Activated CD4-positive, CD25-positive, alpha-beta regulatory T cell treated with anti-CD3 and anti-CD28 coated beads, Interleukin-2, amount 50 U/mL, for 16 hours (primary cell): ENCODE data around the gene RDH13.
"Not testable (repeated sequence)": the region's sequence is repeated elsewhere in the genome, so short reads cannot be mapped to it uniquely, and the experiment has no call there.

Experiments
- DNase-seq: peaks from one replicate; pipeline ENCODE4 v3.0.0-alpha.2; 2020; ENCODE audit warnings: low read depth, low spot score

The RDH13 gene

DNA sequence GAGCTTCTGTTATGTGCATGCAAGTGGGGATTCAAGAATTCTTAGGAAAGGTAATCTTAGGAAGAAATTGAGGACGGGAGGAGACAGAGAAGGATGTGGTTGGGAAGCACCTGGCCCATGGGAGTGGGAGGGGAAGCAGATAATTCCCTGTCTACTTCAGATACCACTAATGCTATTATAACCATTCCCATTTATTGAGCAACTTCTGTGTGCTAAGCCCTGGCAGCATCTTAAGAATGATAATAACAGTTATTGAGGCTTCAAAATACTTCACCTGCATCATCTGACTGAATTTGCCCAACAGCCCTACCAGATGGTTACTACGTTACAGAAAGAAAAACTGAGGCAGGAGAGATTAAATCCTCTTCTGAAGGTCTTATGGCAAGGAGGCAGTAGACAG is 14.2 kb upstream of the RDH13 start:
- DNase-seq: no peak

DNA sequence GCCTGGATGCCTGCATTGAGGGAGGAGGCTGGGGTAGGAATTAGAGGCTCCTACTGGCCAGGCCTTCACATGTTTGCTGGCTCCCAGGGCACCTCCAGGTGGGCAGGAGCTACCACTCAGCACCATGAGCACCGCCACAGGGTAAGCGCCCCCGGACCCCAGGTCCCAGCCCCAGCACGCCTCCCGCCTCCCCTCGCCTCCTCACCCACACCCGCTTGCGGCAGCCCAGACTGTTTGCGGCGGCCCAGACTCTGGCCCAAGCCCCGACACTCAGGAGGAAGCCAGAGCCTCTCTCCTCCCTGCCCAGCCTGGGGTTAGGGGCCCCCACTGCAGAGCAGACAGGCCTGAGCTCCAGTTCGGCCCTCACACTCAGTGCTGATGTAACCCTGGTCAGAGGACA is 13.4 kb upstream of the RDH13 start:
- no peak for DNase-seq

DNA sequence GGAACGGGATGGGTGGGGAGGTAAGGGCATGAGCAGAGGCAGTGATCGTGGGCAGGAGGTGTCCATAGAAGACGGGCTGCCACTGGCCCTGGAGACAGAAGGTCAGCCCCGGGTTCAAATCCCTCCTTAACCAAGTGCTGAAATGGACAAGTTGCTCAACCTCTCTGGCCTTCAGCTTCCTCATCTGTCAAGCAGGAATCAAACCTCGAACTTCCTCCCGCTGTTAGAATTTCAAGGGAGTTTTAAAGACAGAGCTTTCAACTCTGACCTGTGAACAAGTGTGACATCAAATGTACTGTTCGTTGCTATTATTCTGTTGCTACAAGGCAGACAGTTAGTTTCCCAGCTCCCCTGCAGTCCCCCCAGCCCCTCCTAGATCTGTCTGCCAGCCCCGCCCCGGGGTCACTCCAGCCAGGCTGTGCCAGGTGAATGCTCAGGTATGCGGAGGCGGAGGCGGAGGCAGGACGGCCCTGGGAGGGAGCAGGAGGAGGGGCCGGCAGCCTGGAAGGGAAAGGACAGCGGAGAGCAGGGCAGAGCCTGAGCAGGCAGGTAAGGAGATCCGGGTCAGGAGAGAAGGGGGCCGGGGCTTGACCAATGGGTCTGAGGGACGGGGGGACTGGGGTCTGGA is 12.5 kb upstream of the RDH13 start, which contains the start of gene EPS8L1:
Gene EPS8L1, plus strand, starts transcription at position 499 of the 628 bp plus-strand sequence. CDS start 576 bp downstream, outside the sequence.
- DNase-seq: no peak

DNA sequence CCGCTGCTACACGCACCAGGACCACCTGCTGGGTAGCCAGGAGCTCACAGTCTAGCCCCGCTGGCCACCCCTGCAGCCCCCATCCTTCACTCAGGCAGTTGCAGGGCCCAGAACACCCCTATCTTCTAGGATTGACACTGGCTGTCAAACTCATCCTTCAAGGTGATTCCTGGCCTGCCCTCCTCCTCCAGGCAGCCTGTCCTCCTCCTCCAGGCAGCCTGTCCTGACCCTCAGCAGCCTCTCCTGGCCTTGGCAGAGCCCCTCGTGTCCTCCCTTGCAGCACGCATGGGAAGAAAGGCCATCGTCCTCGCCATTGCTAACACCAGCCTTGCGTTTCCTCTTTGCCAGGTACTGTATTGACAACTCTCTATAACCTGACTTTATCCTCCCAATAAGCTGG is 9.0 kb upstream of the RDH13 start:
- no peak for DNase-seq

DNA sequence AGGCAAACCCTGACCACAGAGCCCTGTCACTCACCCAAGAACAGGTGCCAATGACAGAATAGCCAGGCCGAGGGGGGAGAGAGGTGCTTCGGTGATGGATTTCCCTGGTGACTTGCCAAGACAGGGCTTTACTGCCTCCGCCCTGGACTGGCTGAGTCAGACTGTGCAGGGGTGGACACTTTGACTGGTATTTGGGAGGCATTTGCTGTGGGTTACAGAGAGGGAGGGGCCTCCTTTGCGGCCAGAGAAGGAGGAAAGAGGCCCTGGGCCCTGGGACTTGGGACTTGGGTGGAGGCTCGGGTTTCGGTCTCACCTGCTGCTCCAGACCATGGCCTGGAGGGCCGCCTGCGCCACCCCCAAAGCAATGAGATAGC is 8.2 kb upstream of the RDH13 start:
- no peak for DNase-seq

DNA sequence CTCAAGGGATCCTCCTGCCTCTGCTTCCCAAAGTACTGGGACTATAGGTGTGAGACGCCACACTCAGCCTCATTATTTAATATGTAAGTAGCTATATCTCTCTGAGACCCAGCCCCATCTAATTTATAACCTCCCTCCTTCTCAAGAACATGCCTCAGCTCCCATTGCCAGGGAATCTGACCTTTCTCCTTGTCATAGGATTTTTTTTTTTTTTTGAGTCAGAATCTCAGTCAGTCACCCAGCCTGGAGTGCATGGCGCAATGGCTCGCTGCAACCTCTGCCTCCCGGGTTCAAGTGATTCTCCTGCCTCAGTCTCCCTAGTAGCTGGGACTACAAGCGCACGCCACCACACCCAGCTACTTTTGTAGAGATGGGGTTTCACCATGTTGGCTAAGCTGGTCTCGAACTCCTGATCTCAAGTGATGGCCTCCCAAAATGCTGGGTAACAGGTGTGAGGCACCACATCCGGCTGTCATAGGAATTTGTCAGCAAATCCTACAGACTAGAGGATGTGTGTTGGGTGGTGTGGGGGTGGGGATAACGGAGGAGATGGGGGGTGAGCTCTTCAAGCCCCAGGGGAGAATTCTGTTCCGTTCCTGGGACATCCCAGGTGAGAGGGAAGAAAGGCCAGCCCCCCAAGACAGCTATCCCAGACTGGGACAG is 7.6 kb upstream of the RDH13 start:
- DNase-seq: no peak

DNA sequence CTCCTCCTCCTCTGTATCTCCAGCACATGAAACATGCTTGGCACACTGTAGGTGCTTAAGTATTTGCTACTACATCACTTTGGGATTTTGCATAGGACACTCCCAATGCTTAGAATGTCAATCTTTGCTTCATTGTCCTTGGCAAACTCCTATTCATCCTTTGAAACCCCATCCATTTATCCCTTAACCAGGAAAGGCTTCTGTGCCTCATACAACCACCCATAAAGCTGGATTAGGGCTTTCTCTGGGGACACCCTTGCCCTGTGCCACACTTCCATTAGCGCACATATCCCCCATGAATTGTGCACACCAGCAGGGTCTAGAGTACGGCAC is 6.9 kb upstream of the RDH13 start:
- no peak for DNase-seq

DNA sequence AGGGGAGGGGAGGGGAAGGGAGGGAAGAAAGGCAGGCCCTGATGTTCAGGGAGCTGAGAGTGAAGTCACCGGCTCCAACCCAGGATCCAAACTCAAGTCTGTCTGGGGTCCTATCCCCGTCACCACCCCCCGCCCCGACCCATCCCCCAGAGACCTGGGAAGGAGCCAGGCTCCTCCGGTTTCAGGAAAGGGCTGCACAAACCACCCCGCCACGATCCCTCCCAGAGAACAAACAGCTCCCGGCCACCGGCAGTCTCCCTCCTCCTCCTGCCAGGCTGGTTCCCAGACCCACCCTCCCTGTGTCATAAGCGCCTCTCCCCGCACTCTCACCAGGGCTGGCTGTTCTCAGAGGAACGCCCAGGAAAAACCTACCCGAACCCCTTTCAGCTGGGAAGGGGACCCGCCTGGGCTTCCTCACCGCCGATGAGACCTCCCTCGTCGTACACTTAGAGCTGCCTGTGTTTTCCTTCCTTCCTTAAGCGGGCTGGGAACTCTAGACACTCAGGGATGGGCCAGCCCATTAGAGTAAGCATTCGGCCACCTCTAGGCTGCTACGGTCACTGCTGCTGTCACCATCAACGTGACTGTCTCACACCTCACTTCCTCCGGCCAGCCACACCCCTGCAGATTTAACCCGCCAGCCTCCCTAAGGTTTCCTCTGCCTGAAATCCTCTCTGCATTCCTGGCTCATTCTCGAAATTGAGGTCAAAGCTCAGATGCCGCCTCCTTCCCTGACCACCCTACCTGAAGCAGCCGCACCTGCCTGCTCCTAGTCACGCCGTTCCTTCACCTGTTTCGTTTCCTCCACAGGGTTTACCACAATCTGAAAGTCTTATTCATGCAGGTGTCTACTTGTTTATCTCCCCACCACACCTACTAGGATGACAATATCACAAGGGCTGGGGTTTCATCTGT is 6.3 kb upstream of the RDH13 start:
- DNase-seq: no peak

DNA sequence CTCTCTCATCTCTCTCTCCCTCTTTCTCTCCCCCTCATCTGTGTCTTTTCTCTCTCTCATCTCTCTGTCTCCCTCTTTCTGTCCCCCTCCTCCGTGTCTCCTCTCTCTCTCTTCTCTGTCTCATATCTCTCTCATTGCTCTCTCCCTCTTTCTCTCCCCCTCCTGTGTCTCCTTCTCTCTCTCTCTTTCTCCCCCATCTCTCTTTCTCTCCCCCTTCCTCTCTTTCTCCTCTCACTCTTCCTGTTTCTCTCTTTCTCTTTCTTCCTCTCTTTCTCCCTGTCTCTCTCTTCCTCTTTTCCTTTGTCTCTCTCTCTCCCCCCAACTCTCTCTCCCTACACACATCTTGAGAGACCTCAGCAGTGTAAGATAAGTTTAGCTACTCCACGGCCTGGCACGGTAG is 4.9 kb upstream of the RDH13 start:
- DNase-seq: no peak

DNA sequence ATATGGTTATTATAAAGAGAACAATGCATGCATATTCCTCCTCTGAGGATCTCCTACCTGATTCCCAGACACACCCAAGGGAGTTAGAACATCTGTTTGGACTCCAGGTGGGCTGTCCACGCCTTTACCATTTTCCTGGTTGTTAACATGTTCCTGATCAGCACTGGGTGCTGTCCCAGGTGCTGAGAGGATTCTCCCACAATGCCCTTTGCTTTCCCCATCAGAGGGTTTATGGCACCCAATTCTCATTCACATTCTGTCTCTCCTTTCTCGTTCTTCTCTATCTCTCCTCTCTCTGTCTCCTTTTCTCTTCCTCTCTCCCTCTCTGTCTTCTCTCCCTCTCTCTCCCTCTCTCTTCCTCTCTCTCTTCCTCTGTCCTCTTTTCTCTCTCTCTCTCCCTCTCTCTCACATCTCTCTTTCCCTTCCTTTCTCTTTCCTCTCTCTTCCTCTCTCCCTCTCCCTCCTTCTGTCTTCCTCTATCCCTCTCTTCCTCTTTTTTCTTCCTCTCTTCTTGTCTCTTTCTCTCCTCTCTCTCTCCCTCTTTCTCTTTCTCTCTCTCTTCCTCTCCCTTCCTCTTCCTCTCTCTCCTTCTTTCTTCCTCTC is 3.3 kb upstream of the RDH13 start:
- DNase-seq: no peak

DNA sequence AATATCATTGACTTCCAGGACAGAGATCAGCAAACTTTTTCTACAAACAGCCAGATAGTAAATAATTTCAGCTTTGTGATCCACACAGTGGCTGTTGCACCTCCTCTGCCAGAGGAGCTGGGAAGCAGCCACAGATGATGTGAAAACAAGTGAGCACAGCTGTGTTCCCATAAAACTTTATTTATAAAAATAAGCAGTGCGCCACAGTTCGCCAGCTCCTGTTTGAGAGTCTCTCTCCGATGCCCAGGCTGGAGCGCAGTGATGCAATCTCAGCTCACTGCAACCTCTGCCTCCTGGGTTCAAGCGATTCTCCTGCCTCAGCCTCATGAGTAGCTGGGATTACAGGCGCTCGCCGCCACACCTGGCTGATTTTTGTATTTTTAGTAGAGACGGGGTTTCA is 2.6 kb upstream of the RDH13 start:
- DNase-seq: not testable (repeated sequence)

DNA sequence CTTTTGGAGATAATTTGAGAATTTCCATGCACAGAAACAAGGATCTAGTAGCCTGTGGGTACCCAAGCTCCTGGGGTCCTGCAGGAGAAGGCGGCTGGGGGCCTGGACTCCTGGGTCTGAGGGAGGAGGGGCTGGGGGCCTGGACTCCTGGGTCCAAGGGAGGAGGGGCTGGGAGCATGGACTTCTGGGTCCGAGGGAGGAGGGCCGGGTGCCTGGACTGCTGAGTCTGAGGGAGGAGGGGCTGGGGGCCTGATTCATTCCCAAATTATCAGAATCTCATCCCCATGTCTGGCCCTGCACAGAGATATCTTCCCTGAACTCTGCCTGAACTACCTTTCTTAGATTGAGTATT is 520 bp upstream of the RDH13 start:
- DNase-seq: no peak

DNA sequence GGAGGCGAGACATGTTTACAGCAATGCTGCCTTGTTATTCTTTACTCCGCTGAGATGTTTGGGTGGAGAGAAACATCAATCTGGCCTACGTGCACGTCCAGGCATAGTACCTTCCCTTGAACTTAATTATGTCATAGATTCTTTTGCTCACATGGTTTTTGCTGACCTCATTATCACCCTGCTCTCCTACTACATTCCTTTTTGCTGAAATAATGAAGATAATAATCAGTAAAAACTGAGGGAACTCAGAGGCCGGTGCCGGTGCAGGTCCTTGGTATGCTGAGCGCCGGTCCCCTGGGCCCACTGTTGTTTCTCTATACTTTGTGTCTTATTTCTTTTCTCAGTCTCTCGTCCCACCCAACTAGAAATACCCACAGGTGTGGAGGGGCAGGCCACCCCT is 2.7 kb downstream of the RDH13 start:
- not testable (repeated sequence) for DNase-seq

DNA sequence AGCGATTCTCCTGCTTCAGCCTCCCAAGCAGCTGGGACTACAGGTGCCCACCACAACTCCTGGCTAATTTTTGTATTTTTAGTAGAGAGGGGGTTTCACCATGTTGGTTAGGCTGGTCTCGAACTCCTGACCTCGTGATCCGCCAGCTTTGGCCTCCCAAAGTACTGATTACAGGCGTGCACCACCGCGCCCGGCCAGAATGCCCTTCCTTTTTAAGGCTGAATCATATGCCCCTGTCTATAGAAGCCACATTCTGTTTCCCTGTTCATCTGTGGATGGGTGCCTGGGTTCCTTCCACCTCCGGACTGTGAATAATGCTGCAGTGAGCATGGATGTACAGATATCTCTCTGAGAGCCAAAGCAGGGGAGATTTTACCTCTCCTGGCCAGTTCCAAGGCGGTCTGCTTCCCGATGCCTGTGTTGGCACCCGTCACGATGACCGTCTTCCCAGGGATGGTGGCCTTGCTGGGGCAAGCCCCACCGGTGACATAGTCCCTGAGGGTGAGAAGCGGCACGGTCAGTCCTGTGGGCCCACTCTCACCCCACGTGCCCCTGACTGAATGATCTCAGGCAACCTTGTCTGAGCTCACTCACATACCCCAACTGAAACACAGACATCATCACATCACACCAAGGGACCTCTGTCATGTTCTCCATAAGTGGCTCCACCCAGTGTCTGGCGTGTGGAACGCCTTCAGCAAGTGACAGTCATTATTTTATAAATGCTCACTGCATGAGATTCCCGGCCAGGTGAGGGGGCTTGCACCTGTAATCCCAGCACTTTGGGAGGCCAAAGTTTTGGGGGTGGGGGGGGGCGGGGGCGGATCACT is 4.0 kb downstream of the RDH13 start:
- DNase-seq: no peak

DNA sequence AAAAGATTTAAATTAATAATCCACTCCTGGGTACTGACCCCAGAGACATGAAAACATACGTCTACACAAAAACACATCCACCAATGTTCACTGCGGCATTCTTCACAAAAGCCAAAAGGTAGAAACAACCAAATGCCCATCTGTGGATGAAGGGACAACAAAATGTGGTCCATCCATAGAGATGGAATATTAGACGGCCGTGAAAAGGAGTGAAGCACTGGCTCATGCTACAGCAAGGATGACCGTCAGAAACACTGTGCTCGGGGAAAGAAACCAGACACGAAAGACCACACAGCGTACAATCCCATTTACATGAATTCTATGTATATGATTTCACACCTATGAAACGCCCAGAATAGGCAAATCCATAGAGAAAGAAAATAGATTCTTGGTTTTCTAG is 6.1 kb downstream of the RDH13 start:
- DNase-seq: no peak

DNA sequence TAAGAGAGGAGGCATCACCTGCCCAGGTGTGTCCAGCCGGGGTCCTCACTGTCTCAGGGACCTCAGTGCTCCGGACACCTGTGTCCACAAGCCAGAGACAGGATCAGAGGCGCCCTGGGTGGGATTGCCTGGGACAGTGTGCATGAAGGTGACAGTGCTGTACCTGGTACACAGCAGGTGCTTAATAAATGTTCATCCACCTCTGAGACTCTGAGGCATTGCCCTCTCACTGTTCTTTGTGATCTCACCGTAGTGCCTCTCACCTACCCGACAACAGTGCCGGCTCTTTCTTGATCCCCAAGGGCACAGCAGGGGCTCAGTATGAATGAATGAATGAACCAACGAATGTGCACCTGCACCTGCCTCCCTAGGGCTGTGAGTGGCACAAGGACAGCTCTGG is 9.2 kb downstream of the RDH13 start:
- no peak for DNase-seq

DNA sequence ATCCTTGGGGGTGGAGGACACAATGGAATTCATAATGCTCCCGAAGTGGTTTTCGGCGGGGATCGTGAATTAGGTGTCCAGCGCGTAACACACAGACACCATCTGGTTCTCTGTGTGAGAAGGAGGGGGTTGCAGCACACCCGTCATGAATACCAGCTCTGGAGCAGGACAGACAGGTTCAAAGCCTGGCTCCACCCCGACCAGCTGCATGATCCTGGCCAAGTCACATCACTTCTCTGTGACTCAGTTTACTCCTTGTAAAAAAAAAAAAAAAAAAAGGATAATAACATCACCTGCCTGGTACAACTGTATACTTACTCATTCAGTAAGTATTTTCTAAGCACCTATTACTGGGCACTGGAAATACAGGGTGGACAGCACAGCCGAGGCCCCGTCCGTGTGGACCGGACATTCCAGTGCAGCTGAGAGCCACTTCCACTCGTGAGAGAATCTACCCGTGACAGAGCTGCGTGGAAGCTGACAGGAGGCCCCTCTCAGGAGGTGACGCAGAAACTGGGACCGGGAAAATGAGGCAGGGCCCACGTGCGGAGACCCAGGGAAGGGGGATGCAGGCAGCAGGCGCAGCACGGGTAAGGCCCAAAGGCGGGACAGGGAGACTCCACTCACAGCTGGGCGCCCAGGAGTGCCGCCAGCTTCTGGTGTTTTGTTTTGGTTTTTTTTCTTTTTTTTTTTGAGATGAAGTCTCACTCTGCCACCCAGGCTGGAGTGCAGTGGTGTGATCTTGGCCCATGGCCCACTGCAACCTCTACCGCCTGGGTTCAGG is 12.0 kb downstream of the RDH13 start:
- no peak for DNase-seq

DNA sequence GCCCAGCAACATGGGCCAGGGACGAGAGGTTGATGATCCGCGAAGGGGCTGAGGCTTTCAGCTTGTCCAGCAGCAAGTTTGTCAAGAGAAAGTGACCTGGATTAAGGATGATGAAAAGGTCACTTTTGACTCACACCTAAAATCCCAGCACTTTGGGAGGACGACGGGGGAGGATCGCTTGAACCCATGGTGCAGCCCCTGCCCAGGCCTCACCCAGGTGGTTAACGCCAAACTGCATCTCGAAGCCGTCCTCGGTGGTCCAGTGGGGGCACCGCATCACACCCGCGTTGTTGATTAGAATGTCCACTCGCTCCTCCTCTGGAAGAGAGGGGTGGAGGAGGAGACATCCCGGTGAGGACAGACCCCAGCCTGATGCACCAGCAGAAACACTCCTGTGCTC is 14.5 kb downstream of the RDH13 start:
- DNase-seq: no peak

DNA sequence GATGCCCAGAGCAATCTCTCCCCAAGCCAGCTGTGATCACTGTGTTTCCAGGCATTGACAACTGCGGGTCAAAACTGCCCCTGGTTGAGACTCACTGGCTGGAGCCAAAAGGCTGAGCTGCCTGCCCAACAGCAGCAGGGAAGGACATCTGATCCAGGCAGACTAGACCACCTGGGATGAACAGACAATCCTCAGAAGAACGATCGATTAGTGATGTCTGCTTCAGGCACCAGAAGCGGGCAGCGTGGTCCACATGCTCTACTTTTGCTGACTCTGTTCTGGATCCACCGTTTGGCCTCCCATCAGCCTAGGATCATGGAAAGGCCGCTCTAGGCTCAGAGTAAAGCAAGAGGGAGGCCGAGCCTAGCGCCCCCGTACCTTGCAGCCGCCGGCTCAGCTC is 15.0 kb downstream of the RDH13 start:
- no peak for DNase-seq

DNA sequence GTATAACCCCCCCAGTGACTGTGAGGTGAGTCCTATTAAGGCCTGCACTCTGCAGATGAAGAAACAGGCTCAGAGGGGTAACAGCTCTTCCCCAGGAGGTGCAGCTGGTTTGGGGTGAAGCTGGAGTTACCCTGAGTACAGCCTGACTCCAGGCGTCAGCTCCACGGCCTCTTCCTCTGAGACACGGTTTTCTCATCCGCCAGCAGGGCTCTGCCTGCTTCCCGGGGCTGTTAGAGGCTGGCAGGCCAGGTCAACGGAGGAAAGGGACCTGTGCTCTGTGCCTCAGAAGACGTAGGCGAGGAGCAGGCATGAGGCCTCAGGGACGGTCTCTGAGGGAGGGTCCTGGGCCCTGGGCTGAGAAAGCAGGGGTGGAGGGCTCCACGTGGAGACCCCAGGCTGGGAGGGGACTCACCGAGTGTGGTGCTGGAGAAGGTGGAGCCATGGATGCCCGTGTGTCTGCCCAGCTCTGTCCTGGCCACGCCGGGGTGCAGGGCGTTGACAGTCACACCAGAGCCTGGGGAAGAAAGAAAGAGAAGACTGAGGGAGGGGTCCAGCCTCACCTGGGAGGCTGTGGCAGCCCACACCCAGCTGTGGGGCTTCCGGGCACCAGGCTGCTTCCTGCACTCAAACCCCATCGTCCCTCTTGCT is 15.8 kb downstream of the RDH13 start:
- DNase-seq: no peak
